Measurements from ENCODE around the gene CLDN14.

Gene CLDN14

GRCh38 chr21:36434144-36434543 is 45.8 kb downstream of the CLDN14 start:
- no peak for TF ChIP-seq CTCF (conservative IDR thresholded peaks at IDR 0.05)
- H3K27ac ChIP-seq = no peak overlapping the region

GRCh38 chr21:36433059-36433709 is 46.7 kb downstream of the CLDN14 start:
- no peak overlapping the region for H3K27ac ChIP-seq
- TF ChIP-seq CTCF (conservative IDR thresholded peaks at IDR 0.05) = no peak

GRCh38 chr21:36431252-36431651 is 48.7 kb downstream of the CLDN14 start:
- TF ChIP-seq CTCF (conservative IDR thresholded peaks at IDR 0.05) = no peak
- no peak overlapping the region for H3K27ac ChIP-seq

GRCh38 chr21:36430841-36431240 is 49.1 kb downstream of the CLDN14 start:
- no peak overlapping the region for H3K27ac ChIP-seq

DNA sequence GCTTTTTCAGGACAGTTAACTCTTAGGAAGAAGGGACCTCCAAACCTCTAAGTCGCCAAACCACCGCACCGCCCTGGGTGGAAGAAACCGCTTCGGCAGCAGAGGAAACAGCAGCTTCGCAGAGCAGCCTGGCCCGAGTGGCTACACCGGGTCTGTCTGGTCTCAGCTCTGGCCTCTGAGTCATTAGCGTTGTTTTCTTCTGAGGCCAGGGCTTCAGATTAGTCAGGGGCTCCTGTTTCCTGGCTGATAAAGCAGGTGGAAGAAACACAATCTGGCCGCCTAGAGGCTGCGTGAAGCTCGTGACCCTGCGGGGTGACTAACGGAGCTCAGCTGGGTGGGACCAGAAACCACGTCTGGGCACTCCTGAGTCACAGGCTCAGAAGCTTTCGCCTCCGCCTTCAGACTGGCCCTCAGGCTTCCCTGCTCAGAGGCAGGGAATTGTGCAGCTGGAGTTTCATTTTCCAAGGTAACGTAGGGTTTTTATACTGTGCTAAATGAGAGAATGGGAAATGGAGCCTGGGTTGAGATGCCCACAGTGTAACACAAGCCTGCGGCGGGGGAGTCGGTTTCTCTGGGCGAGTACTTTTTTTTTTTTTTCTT is 49.9 kb downstream of the CLDN14 start:
- TF ChIP-seq CTCF (conservative IDR thresholded peaks at IDR 0.05) = no peak
- H3K27ac ChIP-seq = no peak overlapping the region

More at GRCh38 chr21:36430841-36431240, 49.1 kb downstream of the CLDN14 start:
- TF ChIP-seq CTCF (conservative IDR thresholded peaks at IDR 0.05) = no peak

GRCh38 chr21:36428761-36429432 is 51.0 kb downstream of the CLDN14 start:
- H3K27ac ChIP-seq = no peak overlapping the region
- no peak for TF ChIP-seq CTCF (conservative IDR thresholded peaks at IDR 0.05)

DNA sequence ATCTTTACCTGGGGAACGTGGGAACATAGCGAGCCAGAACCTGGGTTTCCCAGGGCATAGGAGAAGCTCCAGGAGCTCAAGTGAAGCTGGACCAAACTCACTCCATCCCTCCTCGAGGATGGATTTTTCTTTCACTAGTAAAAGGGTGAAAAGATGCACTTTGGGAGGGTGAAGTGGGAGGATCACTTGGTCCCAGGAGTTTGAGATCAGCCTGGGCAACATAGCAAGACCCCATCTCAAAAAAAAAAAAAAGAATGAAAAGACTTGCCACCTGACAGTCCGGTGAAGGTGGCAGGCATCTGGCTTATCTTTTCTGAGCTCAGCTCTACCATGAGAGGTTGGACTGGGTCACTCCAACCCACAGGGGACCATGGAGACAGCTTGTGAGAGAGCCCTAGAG is 52.4 kb downstream of the CLDN14 start:
- no peak for TF ChIP-seq CTCF (conservative IDR thresholded peaks at IDR 0.05)
- H3K27ac ChIP-seq = no peak overlapping the region

All from VCaP (cell line).